Bronchial epithelial cell (primary cell): ENCODE results near the gene SLC7A11. TPM values are rescaled to one million over a fixed set of nuclear protein-coding genes. Genes with fewer than 3 reads are reported as not detected.

Experiments
- DNase-seq: peaks from one replicate; pipeline ENCODE4 v3.0.0-alpha.2; 2010; ENCODE audit warnings: low read depth
- FAIRE-seq: peaks from 2 replicates; lab custom pipeline; 2011; peaks lifted over from hg19 to GRCh38; lab: Jason Lieb, UNC
- H3K27me3 ChIP-seq: 2 replicates; pipeline ENCODE4 v1.5.1; 2011; ENCODE audit warnings: low read length; ENCODE audit not compliant: control insufficient read depth, insufficient read depth
- H3K36me3 ChIP-seq: 2 replicates; pipeline ENCODE4 v1.5.1; 2011; ENCODE audit warnings: low read length; ENCODE audit not compliant: control insufficient read depth, insufficient read depth
- H3K4me3 ChIP-seq: 2 replicates; pipeline ENCODE4 v1.5.1; 2011; ENCODE audit warnings: mild to moderate bottlenecking, low read depth, low read length, control low read depth
- CTCF ChIP-seq: IDR thresholded peaks from 2 replicates; pipeline ENCODE4 v1.5.1; 2011; ENCODE audit warnings: mild to moderate bottlenecking, moderate library complexity, low read length, control low read depth, inconsistent platforms; ENCODE audit not compliant: insufficient read depth, severe bottlenecking
- total RNA-seq: library from RNA; depleted of rRNA; stranded (reverse); fragments of >200 nt; gene quantifications from 2 replicates; pipeline ENCODE4 v1.2.1, GENCODE V29; 2014

The SLC7A11 gene
- total RNA-seq, 1 donor from 2014 or later = 129 TPM

- Histone ChIP-seq H3K36me3 (peaks cover 3% of the 10 kb centered on the region), H3K4me3 (no peak overlapping the region), H3K27me3 (no peaks in the 10 kb centered on the region)
- TF ChIP-seq CTCF = no peak
- FAIRE-seq (no peak), DNase-seq (peak; percentile 51)
Observed at GRCh38 chr4:138236037-138236436, 6.1 kb downstream of the SLC7A11 start.

- Histone ChIP-seq H3K36me3 (peaks cover 3% of the 10 kb centered on the region), H3K4me3 (no peak overlapping the region), H3K27me3 (no peaks in the 10 kb centered on the region)
- DNase-seq (peak; percentile 89), FAIRE-seq (no peak)
- TF ChIP-seq CTCF = no peak
Observed at GRCh38 chr4:138235419-138235952, 6.7 kb downstream of the SLC7A11 start.

DNA sequence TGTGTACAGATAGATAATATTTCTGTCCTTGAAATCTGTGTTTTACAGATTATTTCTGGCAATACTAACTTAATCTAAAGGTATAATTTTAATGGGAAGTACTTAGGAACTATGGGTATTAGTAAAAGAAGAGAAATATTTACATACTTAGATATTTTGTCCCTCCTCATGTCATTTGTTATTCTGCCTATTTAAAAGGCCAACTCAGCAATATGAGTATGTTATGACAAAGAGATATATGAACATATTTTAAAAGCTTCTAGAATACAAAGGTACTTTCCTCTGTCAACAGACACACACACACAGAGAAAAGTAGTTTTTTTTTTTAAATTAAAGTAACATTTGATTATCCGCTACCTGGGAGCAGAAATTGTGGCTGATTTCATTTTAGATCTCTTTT, 7.9 kb downstream of the SLC7A11 start:
- Histone ChIP-seq H3K4me3 (no peak overlapping the region), H3K36me3 (peaks cover 5% of the 10 kb centered on the region), H3K27me3 (no peaks in the 10 kb centered on the region)
- TF ChIP-seq CTCF = no peak
- FAIRE-seq (no peak), DNase-seq (no peak)

- H3K36me3 ChIP-seq = peaks cover 7% of the 10 kb centered on the region
- FAIRE-seq = no peak
Observed at GRCh38 chr4:138233313-138234034, 8.7 kb downstream of the SLC7A11 start.

DNA sequence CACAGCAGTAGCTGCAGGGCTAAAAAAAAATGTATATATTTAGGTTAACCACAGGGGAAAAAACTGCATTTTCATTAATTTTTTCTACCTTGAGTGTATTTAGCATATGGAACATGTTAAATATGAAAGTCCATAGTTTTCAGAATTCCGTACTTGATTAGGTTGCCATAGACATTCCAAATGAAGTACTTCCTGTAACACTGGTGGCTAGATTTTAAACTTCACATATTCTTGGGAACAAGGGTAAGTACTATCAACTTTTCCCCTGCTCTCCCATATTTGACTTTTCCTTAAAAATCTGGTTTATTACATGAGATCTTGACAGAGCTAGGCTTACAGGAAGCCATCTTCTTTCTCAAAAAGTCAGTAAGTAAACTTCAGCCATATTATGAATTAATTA, 9.8 kb downstream of the SLC7A11 start:
- Histone ChIP-seq H3K27me3 (no peaks in the 10 kb centered on the region), H3K36me3 (peaks cover 7% of the 10 kb centered on the region), H3K4me3 (no peak overlapping the region)
- DNase-seq = no peak
- no peak for TF ChIP-seq CTCF
- FAIRE-seq = no peak

More at GRCh38 chr4:138233313-138234034, 8.7 kb downstream of the SLC7A11 start:
- Histone ChIP-seq H3K27me3 (no peaks in the 10 kb centered on the region), H3K4me3 (no peak overlapping the region)
- DNase-seq = no peak
- no peak for TF ChIP-seq CTCF

DNA sequence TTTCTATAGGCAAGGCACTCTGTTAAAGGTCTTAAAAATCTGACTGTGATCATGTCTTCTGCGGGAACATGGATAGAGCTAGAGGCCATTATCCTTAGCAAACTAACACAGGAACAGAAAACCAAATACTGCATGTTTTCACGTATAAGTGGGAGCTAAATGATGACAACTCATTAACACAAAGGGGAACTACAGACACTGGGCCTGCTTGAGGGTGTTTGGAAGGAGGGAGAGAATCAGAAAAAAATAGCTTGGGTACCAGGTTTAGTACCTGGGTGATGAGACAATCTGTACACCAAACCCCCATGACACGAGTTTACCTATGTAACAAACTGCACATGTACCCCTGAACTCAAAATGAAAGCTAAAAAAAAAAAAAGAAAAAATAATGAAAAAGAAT, 12.1 kb downstream of the SLC7A11 start:
- no peak for FAIRE-seq
- H3K36me3 ChIP-seq = peaks cover 7% of the 10 kb centered on the region

More for the DNA sequence above, 12.1 kb downstream of the SLC7A11 start:
- no peak for TF ChIP-seq CTCF
- no peak overlapping the region for H3K4me3 ChIP-seq
- no peak for DNase-seq
- H3K27me3 ChIP-seq = no peaks in the 10 kb centered on the region
